GM12891 (cell line): Measurements from ENCODE around the gene SELENOV.
"Not testable (repeated sequence)": the region's sequence is repeated elsewhere in the genome, so short reads cannot be mapped to it uniquely, and the experiment has no call there.

Source experiments
- DNase-seq: peaks from one replicate; pipeline ENCODE4 v3.0.0; 2011; ENCODE audit warnings: low spot score; ENCODE audit not compliant: insufficient read length
- FAIRE-seq: peaks from 2 replicates; lab custom pipeline; 2011; peaks lifted over from hg19 to GRCh38; lab: Jason Lieb, UNC
- PAX5 ChIP-seq: IDR thresholded peaks from 2 replicates; pipeline ENCODE4 v1.6.1; 2011; ENCODE audit warnings: low read length, moderate library complexity, mild to moderate bottlenecking; ENCODE audit not compliant: insufficient read depth, severe bottlenecking
- POLR2A ChIP-seq: IDR thresholded peaks from 2 replicates; pipeline ENCODE4 v1.6.1; 2011; ENCODE audit warnings: low read depth, low read length, control low read depth
- POLR2AphosphoS5 ChIP-seq: IDR thresholded peaks from 2 replicates; pipeline ENCODE4 v1.6.1; 2011; ENCODE audit warnings: low read depth, low read length, control low read depth
- POU2F2 ChIP-seq: IDR thresholded peaks from 2 replicates; pipeline ENCODE4 v1.6.1; 2011; ENCODE audit warnings: low read depth, mild to moderate bottlenecking, control low read depth, low read length, moderate library complexity
- SPI1 ChIP-seq: IDR thresholded peaks from 2 replicates; pipeline ENCODE4 v1.6.1; 2011; ENCODE audit warnings: low read depth, low read length, control low read depth
- TAF1 ChIP-seq: IDR thresholded peaks from 2 replicates; pipeline ENCODE4 v1.6.1; 2011; ENCODE audit warnings: low read depth, low read length, control low read depth

The SELENOV gene

DNA sequence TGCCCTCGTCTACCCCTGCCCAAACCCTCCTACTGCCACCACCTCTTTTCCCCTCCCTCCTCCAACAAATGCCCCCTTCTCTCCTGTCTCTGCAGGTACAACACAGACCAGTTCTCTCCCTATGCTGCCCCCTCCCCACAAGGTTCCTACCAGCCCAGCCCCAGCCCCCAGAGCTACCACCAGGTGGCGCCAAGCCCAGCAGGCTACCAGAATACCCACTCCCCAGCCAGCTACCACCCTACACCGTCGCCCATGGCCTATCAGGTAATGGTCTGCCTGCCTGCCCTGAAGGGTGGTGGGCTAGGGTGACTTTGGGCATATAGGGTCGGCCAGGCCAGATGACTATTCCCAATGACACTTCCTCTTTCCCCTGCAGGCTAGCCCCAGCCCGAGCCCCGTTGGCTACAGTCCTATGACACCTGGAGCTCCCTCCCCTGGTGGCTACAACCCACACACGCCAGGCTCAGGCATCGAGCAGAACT lies 40.8 kb upstream of the SELENOV start:
- TF ChIP-seq SPI1 = peak; percentile 36; the same call in 1 of the 2 replicates
- TF ChIP-seq TAF1 = no peak
- FAIRE-seq (peak; percentile 45), DNase-seq (peak; percentile 68)

GRCh38 chr19:39475748-39476147 lies 39.2 kb upstream of the SELENOV start:
- no peak for FAIRE-seq
- TF ChIP-seq POLR2A (no peak), SPI1 (no peak), TAF1 (no peak), POLR2AphosphoS5 (no peak), POU2F2 (no peak)
- DNase-seq = no peak

GRCh38 chr19:39479319-39479801 lies 35.6 kb upstream of the SELENOV start:
- not testable (repeated sequence) for FAIRE-seq, DNase-seq

GRCh38 chr19:39479916-39480315 lies 35.0 kb upstream of the SELENOV start:
- FAIRE-seq = no peak
- TF ChIP-seq POLR2A (no peak), POLR2AphosphoS5 (no peak), PAX5 (no peak), SPI1 (no peak), POU2F2 (no peak), TAF1 (no peak)
- DNase-seq = no peak

DNA sequence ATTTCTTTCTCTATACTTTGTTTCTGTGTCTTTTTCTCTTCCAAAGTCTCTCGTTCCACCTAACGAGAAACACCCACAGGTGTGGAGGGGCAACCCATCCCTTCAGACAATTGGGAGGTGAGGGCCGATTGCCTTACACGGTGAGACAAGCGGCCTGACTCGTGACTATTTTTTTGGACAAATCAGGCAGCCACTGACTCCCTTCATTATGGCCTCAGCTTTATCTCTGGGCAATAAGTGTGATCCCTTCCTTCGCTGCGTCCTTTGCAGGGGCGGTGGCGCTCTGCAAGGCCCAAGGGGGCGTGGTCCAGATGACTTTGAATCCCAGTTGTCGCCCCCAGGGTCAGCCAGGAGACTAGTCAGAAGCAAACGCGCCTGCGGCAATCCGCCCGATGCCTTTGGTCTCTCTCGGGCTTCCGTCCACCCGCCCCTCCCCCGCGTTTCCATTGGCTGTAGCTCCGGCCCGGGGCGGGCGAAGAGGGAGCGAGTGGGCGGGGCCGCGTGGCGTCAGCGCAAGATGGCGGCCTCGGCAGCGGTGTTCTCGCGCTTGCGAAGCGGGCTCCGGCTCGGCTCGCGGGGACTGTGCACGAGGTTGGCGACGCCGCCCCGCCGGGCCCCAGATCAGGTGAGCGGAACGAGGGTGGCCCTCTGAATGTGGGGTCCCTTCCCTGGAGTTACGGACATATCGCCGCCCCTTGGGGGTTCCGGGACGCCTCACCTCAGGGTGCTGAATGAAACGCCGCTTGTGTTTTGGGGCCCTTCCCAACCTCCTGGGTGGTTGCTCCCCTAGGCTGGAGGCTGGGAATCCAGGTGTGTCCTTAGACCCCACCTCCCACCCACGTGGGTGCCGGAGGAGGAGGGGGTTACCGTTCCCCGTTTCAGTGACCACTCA lies 34.4 kb upstream of the SELENOV start, which contains the start of gene TIMM50:
TSS of gene TIMM50 (plus strand) at position 502 of the 892 bp plus-strand sequence. CDS start at position 518, 16 bp downstream.
- TF ChIP-seq POU2F2 (no peak), POLR2A (peak; percentile 73; the same call in 1 of the 2 replicates), PAX5 (peak; percentile 50), TAF1 (peak; percentile 85), SPI1 (no peak)
- FAIRE-seq (peak; percentile 95), DNase-seq (peak; percentile 92)

GRCh38 chr19:39481229-39481545 lies 33.8 kb upstream of the SELENOV start:
- TF ChIP-seq POU2F2 (no peak), PAX5 (no peak), TAF1 (no peak), SPI1 (no peak), POLR2A (no peak), POLR2AphosphoS5 (no peak)
- DNase-seq (no peak), FAIRE-seq (no peak)

- DNase-seq (no peak), FAIRE-seq (no peak)
- TF ChIP-seq PAX5 (no peak), POLR2A (no peak), TAF1 (no peak), POLR2AphosphoS5 (no peak), POU2F2 (no peak), SPI1 (no peak)
Measured at GRCh38 chr19:39481676-39482075, 33.3 kb upstream of the SELENOV start.

DNA sequence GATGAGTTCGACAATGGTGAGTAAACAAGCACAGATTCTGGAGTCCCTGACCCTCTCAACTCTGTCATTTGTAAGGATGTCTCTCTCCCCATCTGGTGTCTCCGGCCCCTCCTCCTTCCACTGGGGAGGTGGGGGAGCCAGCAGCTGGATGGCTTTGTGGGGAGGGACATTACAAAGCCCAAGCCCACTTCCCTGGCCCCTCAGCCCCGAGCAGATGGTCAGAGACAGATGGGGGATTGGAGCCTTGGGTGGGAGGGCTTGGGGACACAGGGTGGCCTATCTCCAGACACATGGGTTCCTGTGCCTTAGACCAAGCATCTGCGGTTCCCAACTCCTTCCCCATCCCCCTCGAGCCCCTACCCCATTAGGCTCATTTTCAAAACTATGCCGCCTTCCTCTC lies 31.8 kb upstream of the SELENOV start:
- DNase-seq = no peak
- no peak for FAIRE-seq
- no peak for TF ChIP-seq POU2F2
- no peak for TF ChIP-seq PAX5
- no peak for TF ChIP-seq POLR2A
- no peak for TF ChIP-seq SPI1
- no peak for TF ChIP-seq POLR2AphosphoS5
- no peak for TF ChIP-seq TAF1

DNA sequence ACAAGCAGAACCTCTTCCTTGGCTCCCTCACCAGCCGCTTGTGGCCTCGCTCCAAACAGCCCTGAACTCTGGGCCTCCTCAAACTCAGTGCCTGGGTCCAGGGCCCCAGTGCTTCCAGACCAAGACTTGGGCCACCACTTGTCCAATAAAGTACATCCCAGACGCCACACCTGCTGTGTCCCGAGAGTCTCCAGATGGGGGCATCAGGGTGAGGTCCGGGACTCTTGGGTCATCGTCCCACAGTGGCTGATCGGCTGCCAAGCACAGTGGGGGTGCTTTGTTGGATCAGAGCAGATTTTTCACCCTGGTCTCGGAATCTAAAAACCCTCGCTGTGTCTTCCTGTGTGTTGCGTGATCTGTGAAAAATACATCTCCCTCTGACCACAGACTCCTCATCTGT lies 25.2 kb upstream of the SELENOV start:
- DNase-seq = no peak
- TF ChIP-seq POLR2AphosphoS5 = no peak
- no peak for TF ChIP-seq PAX5
- no peak for TF ChIP-seq SPI1
- no peak for TF ChIP-seq POLR2A
- TF ChIP-seq TAF1 = no peak
- TF ChIP-seq POU2F2 = no peak
- no peak for FAIRE-seq

DNA sequence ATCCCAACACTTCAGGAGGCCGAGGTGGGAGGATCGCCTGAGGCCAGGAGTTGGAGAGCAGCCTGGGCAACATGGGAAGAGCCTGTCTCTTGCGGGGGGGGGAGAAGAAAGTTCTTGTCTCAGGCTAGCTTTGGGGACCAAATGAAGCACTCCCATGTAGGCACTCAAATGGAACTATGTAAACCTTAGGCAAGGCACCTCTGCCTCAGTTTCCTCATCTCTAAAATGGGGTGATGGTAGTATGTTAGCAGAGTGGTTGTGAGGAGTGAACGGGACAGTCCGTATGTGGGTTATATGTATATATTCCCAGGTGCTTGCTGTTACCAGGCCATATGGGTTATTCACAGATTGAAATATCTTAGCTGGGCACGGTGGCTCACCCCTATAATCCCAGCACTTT lies 22.7 kb upstream of the SELENOV start:
- no peak for DNase-seq
- no peak for TF ChIP-seq POLR2A
- no peak for TF ChIP-seq SPI1
- no peak for FAIRE-seq

GRCh38 chr19:39492788-39493187 lies 22.2 kb upstream of the SELENOV start:
- DNase-seq (no peak), FAIRE-seq (no peak)
- TF ChIP-seq POU2F2 (no peak), POLR2A (no peak), POLR2AphosphoS5 (no peak), PAX5 (no peak), TAF1 (no peak), SPI1 (no peak)
